K562 (cell line): ENCODE results near the gene TOM1L2. TPM values are rescaled to one million over a fixed set of nuclear protein-coding genes. Genes with fewer than 3 reads are reported as not detected.

Experiments
- ATAC-seq: fragments of 200-7000 bp; cut with Tn5 transposase; 3 replicates; pipeline ENCODE4 v1.9.1; 2020; ENCODE audit warnings: moderate library complexity
- BruUV-seq: library from RNA; stranded (reverse); fragments of 400-500 nt; replicated peaks from 2 replicates; lab custom pipeline; 2021; lab: Mats Ljungman, UMichigan
- CTCF ChIA-PET: fragments of 300-600 bp; formaldehyde crosslinking; extraction: SDS; loops from one replicate; lab custom pipeline; 2021; ENCODE audit warnings: low intra/inter-chr PET ratio; lab: Yijun Ruan, JAX
- POLR2A ChIA-PET: fragments of 300-600, 350-650 bp; sonication (Branson Sonifier 250); formaldehyde crosslinking; extraction: SDS; loops from one replicate; lab custom pipeline; 2021; ENCODE audit warnings: antibody characterized with exemption, inconsistent platforms; lab: Yijun Ruan, JAX
- DNase-seq, 4 experiments: peaks; one replicate each; pipeline versions ENCODE4 v3.0.0 to v3.0.0-alpha.2; 2011 to 2018; ENCODE audit warnings: low spot score in 3 of 4, mixed read lengths in 3 of 4; ENCODE audit errors: extremely low read depth in 1 of 4
- FAIRE-seq: peaks from 2 replicates; lab custom pipeline; 2011; peaks lifted over from hg19 to GRCh38; lab: Jason Lieb, UNC
- H2AFZ ChIP-seq: 2 replicates; pipeline ENCODE4 v1.6.0; 2011; ENCODE audit warnings: low read depth, low read length, control low read depth, inconsistent platforms
- H3K27ac ChIP-seq: fragments of 200-600 bp; 3 replicates; pipeline ENCODE4 v1.8.0; 2011; ENCODE audit warnings: low read depth, mild to moderate bottlenecking, control low read depth, inconsistent platforms, low read length, moderate library complexity, mixed read lengths; ENCODE audit errors: extremely low read depth
- H3K27me3 ChIP-seq, 2 experiments: fragments of 300-600 bp in 1 of 2; 2 replicates in 1 of 2; 3 replicates in 1 of 2; pipeline versions ENCODE4 v1.6.0 to v1.8.0; 2011; ENCODE audit warnings: inconsistent platforms in 2 of 2, low read length in 2 of 2, mild to moderate bottlenecking in 1 of 2, mixed read lengths in 1 of 2, moderate library complexity in 1 of 2; ENCODE audit not compliant: control insufficient read depth in 2 of 2, insufficient read depth in 2 of 2
- H3K36me3 ChIP-seq: fragments of 300-600 bp; 3 replicates; pipeline ENCODE4 v1.8.0; 2011; ENCODE audit warnings: mild to moderate bottlenecking, low read length, inconsistent platforms; ENCODE audit not compliant: control insufficient read depth, insufficient read depth
- H3K4me1 ChIP-seq, 2 experiments: fragments of 200-600 bp in 1 of 2; replicated peaks in 1 of 2; 2 replicates in 1 of 2; 3 replicates in 1 of 2; pipeline versions ENCODE4 v1.5.1 to v1.8.0; 2011; ENCODE audit warnings: inconsistent platforms in 2 of 2, low read length in 2 of 2, mild to moderate bottlenecking in 1 of 2, mixed read lengths in 1 of 2, moderate library complexity in 1 of 2; ENCODE audit not compliant: control insufficient read depth in 2 of 2, insufficient read depth in 2 of 2
- H3K4me2 ChIP-seq: 2 replicates; pipeline ENCODE4 v1.6.1; 2011; ENCODE audit warnings: low read length, control low read depth, inconsistent platforms, mixed read lengths; ENCODE audit not compliant: insufficient read depth
- H3K4me3 ChIP-seq: fragments of 200-600 bp; sonication (generic), shearing (Covaris generic); 2 replicates; pipeline ENCODE4 v1.5.1; 2016; ENCODE audit warnings: control low read depth, inconsistent platforms
- H3K79me2 ChIP-seq: fragments of 200-600 bp; 3 replicates; pipeline ENCODE4 v1.8.0; 2011; ENCODE audit warnings: low read length, inconsistent platforms; ENCODE audit not compliant: control insufficient read depth, insufficient read depth
- H3K9ac ChIP-seq, 2 experiments: 2 replicates each; pipeline versions ENCODE4 v1.6.0 to v1.6.1; 2011; ENCODE audit warnings: low read depth in 2 of 2, low read length in 2 of 2, control low read depth in 1 of 2, inconsistent platforms in 1 of 2, mild to moderate bottlenecking in 1 of 2, mixed read lengths in 1 of 2; ENCODE audit not compliant: insufficient read depth in 1 of 2
- H3K9me1 ChIP-seq: one replicate; pipeline ENCODE4 v1.6.0; 2011; ENCODE audit warnings: inconsistent platforms, mild to moderate bottlenecking, low read length, moderate library complexity; ENCODE audit not compliant: control insufficient read depth, insufficient read depth
- H3K9me3 ChIP-seq: replicated peaks from 2 replicates; pipeline ENCODE4 v1.5.1; 2011; ENCODE audit warnings: low read depth, low read length, inconsistent platforms; ENCODE audit not compliant: control insufficient read depth, insufficient read depth
- H4K20me1 ChIP-seq: replicated peaks from 2 replicates; pipeline ENCODE4 v1.6.1; 2011; ENCODE audit warnings: low read length, inconsistent platforms, mixed read lengths; ENCODE audit not compliant: control insufficient read depth, insufficient read depth
- E2F1 ChIP-seq: sonication (generic); formaldehyde crosslinking; IDR thresholded peaks from 2 replicates; pipeline ENCODE4 v1.8.1; 2023; ENCODE audit warnings: mild to moderate bottlenecking, missing genetic modification reagents, moderate library complexity
- GATA2 ChIP-seq: sonication (generic); formaldehyde crosslinking; IDR thresholded peaks from 2 replicates; pipeline ENCODE4 v1.4.0; 2020; ENCODE audit warnings: mild to moderate bottlenecking, missing genetic modification reagents
- NFE2 ChIP-seq: IDR thresholded peaks from 2 replicates; pipeline ENCODE4 v1.6.1; 2014; ENCODE audit warnings: antibody characterized with exemption, low read depth
- ZNF518B ChIP-seq: fragments of 250-450 bp; sonication (Bioruptor Pico); IDR thresholded peaks from 2 replicates; pipeline ENCODE4 v1.5.0; 2021; ENCODE audit warnings: mild to moderate bottlenecking, moderate library complexity
- ZNF764 ChIP-seq: fragments of 250-450 bp; sonication (Bioruptor Pico); IDR thresholded peaks from 2 replicates; pipeline ENCODE4 v1.4.0; 2020; ENCODE audit warnings: low read depth, mild to moderate bottlenecking, moderate library complexity
- WGBS: fragments of 100-300 bp; shearing (Covaris generic); methylation state at CpG from one replicate; pipeline ENCODE4 v1.1.6; 2016; ENCODE audit warnings: low coverage, mixed read lengths; ENCODE audit not compliant: insufficient coverage; ENCODE audit errors: missing lambda C conversion rate; 5-methylcytosine and 5-hydroxymethylcytosine counted together
- in situ Hi-C: fragments of 300-500 bp; cut with MboI; formaldehyde crosslinking; loops from 4 replicates; pipeline ENCODE4 v1.15.0; 2018; ENCODE audit warnings: inconsistent platforms, mixed read lengths
- intact Hi-C: fragments of 100-400 bp; cut with micrococcal nuclease; formaldehyde crosslinking; loops from 2 replicates; pipeline ENCODE4 v1.14.2; 2022
- polyA plus RNA-seq, 8 experiments: library from polyadenylated mRNA; depleted of rRNA in 4 of 8; stranded (reverse) in 5 of 8; unstranded in 3 of 8; fragments of >200 nt; fragmentation: Nextera tagmentation in 2 of 8; fragmentation: Illumina TruSeq in 1 of 8; extraction: Ambion mirVana in 2 of 8; extraction: Trizol in 1 of 8; gene quantifications; 2 replicates each; pipeline versions ENCODE4 v1.2.1 to v1.2.3, GENCODE V29; 2011 to 2014; ENCODE audit warnings: inconsistent platforms in 1 of 8, missing spikeins in 1 of 8
- total RNA-seq, 7 experiments: library from RNA; depleted of rRNA in 6 of 7; stranded (reverse); fragments of >200 nt in 6 of 7; fragmentation: Illumina TruSeq in 2 of 7; extraction: Trizol in 2 of 7; gene quantifications; 2 replicates each; pipeline versions ENCODE4 v1.2.1 to v1.2.3, GENCODE V29; 2011 to 2021; ENCODE audit warnings: low replicate concordance in 1 of 7

TOM1L2 gene
- total and polyA plus RNA-seq, 9 of the 15 experiments (the other 6 are each of a cell fraction or from before 2014, with no cell fraction given) = 0.07 to 6.0 (median 2.5) TPM

- no peak for TF ChIP-seq E2F1 (CRISPR knock-in tag)
- TF ChIP-seq, all 486 proteins: peak for 0
Observed at GRCh38 chr17:17874478-17874877, 97.7 kb downstream of the TOM1L2 start (continued).

GRCh38 chr17:17873450-17873991, 98.7 kb downstream of the TOM1L2 start:
- ATAC-seq = no peak
- Histone ChIP-seq H3K4me1 (no peaks in the 10 kb centered on the region; a peak in 1 of 5 replicates), H3K9me3 (no peaks in the 10 kb centered on the region), H3K27me3 (no peaks in the 10 kb centered on the region), H3K4me3 (no peak overlapping the region), H4K20me1 (no peaks in the 10 kb centered on the region), H3K9ac (peak overlapping the region in 1 of 2 experiments; percentile 17; a peak in 1 of 4 replicates), H3K27ac (no peak overlapping the region), H2AFZ (no peak overlapping the region), H3K36me3 (no peaks in the 10 kb centered on the region), H3K4me2 (no peak overlapping the region), H3K79me2 (no peaks in the 10 kb centered on the region), H3K9me1 (no peaks in the 10 kb centered on the region)
- CTCF ChIA-PET = no interaction called here
- no peak for TF ChIP-seq NFE2
- TF ChIP-seq GATA2 = no peak
- no peak for TF ChIP-seq ZNF764 (CRISPR knock-in tag)
- no peak for TF ChIP-seq ZNF518B (CRISPR knock-in tag)
- in situ Hi-C loops = no loop called here
- FAIRE-seq = no peak
- no peak for DNase-seq
- intact Hi-C loops = no loop called here
- no TSS peak for BruUV-seq
- POLR2A ChIA-PET = interaction anchor here (0.8 kb wide), 1 partner anchor 60 kb away, joined by 3 read pairs; no protein-coding TSS in a partner anchor
- 78% methylated on average over 6 of the region's 8 CpGs for WGBS
